Tibial nerve (tissue), 4 donors: Measurements from ENCODE around the gene CDKL4. TPM values are rescaled to one million over a fixed set of nuclear protein-coding genes. Genes with fewer than 3 reads are reported as not detected.

ENCODE experiments used
- DNase-seq, 2 donors: peaks; one replicate each; pipeline ENCODE4 v3.0.0-alpha.2; 2019; ENCODE audit warnings: low spot score in 2 of 2
- H3K27ac ChIP-seq, 4 donors: fragments of 200-600 bp; sonication (generic) in 3 of 4; one replicate each; pipeline ENCODE4 v1.5.1; 2017 to 2019; ENCODE audit warnings: mild to moderate bottlenecking in 1 of 4
- H3K27me3 ChIP-seq, 2 donors: fragments of 200-600 bp; sonication (generic) in 1 of 2; one replicate each; pipeline versions ENCODE4 v1.5.1 to v1.6.0; 2017 to 2019
- H3K36me3 ChIP-seq, 3 donors: fragments of 200-600 bp; sonication (generic); one replicate each; pipeline ENCODE4 v1.5.1; 2018 to 2019
- H3K4me1 ChIP-seq, 4 donors: fragments of 200-600 bp; sonication (generic) in 3 of 4; one replicate each; pipeline ENCODE4 v1.5.1; 2017 to 2019
- H3K4me3 ChIP-seq, 4 donors: fragments of 200-600 bp; sonication (generic) in 3 of 4; one replicate each; pipeline ENCODE4 v1.5.1; 2017 to 2019; ENCODE audit warnings: mild to moderate bottlenecking in 1 of 4, moderate library complexity in 1 of 4
- H3K9me3 ChIP-seq, 4 donors: fragments of 200-600 bp; sonication (generic) in 3 of 4; one replicate each; pipeline ENCODE4 v1.5.1; 2017 to 2019
- CTCF ChIP-seq, 5 experiments: fragments of 200-600 bp in 3 of 5; fragments of 450-650 bp in 2 of 5; sonication (generic) in 3 of 5; IDR thresholded peaks; one replicate each; pipeline ENCODE4 v1.5.1; 2016 to 2019; ENCODE audit warnings: antibody characterized with exemption in 5 of 5, mild to moderate bottlenecking in 3 of 5, moderate library complexity in 2 of 5
- EP300 ChIP-seq, 2 donors: sonication (generic); formaldehyde crosslinking; IDR thresholded peaks; one replicate each; pipeline ENCODE4 v1.6.1; 2017; ENCODE audit warnings: antibody characterized with exemption in 2 of 2, mild to moderate bottlenecking in 1 of 2
- POLR2A ChIP-seq, 2 donors: fragments of 450-650 bp; IDR thresholded peaks; one replicate each; pipeline ENCODE4 v1.6.1; 2017; ENCODE audit warnings: antibody characterized with exemption in 2 of 2, mild to moderate bottlenecking in 2 of 2, moderate library complexity in 2 of 2
- WGBS, 2 donors: methylation state at CpG; one replicate each; pipeline ENCODE4 v1.1.5; 2018; 5-methylcytosine and 5-hydroxymethylcytosine counted together
- total RNA-seq, 4 donors: library from RNA; depleted of rRNA; stranded (reverse); fragments of >200 nt; gene quantifications; one replicate each; pipeline ENCODE4 v1.1.0, GENCODE V29; 2016

CDKL4 gene
- total RNA-seq: under 1 TPM in 2 of 4 donors, not detected in 2; 0.22 to 0.42 TPM

GRCh38 chr2:39243469-39244123 lies at the start of gene CDKL4:
Gene CDKL4, minus strand, starts transcription at chr2:39243970.
- DNase-seq: no peak
- Histone ChIP-seq H3K4me3 (peak within 1 kb of the TSS in 3 of 4 donors; percentile 21 to 34 (median 33)), H3K36me3 (peaks cover 0 to 7% (median 0%) of the 10 kb centered on the region in 3 donors), H3K27ac (no peak within 1 kb of the TSS), H3K27me3 (peaks cover 0 to 2% of the 10 kb centered on the region in 2 donors), H3K9me3 (no peaks in the 10 kb centered on the region), H3K4me1 (no peaks in the 10 kb centered on the region)
- whole genome bisulfite sequencing, 2 donors: 61 to 62% methylated on average over 57 of the region's 58 CpGs
- no peak for TF ChIP-seq POLR2A (IDR thresholded peaks at IDR 0.05)
- no peak for TF ChIP-seq EP300 (IDR thresholded peaks at IDR 0.05)
- no peak for TF ChIP-seq CTCF (IDR thresholded peaks at IDR 0.05)

- no peak for TF ChIP-seq EP300 (IDR thresholded peaks at IDR 0.05)
- WGBS, 2 donors: 91 to 96% methylated on average over 6 of the region's 6 CpGs
- H3K4me1 ChIP-seq: no peaks in the 10 kb centered on the region
- no peak for DNase-seq
- peaks cover 3 to 66% (median 4%) of the 10 kb centered on the region in 3 donors for H3K36me3 ChIP-seq
- H3K4me3 ChIP-seq: no peak overlapping the region
- no peak overlapping the region for H3K27ac ChIP-seq
- H3K27me3 ChIP-seq: no peaks in the 10 kb centered on the region
- no peaks in the 10 kb centered on the region for H3K9me3 ChIP-seq
Observed at GRCh38 chr2:39290433-39290832, 46.7 kb upstream of the CDKL4 start.

GRCh38 chr2:39289609-39290008 lies 45.8 kb upstream of the CDKL4 start:
- Histone ChIP-seq H3K27ac (no peak overlapping the region), H3K27me3 (no peaks in the 10 kb centered on the region), H3K9me3 (no peaks in the 10 kb centered on the region), H3K36me3 (peaks cover 3 to 72% (median 4%) of the 10 kb centered on the region in 3 donors), H3K4me3 (no peak overlapping the region), H3K4me1 (no peaks in the 10 kb centered on the region)
- TF ChIP-seq EP300 (IDR thresholded peaks at IDR 0.05): no peak
- no peak for TF ChIP-seq CTCF (IDR thresholded peaks at IDR 0.05)
- TF ChIP-seq POLR2A (IDR thresholded peaks at IDR 0.05): no peak
- no peak for DNase-seq

- DNase-seq: no peak
- H3K36me3 ChIP-seq: peaks cover 3 to 67% (median 4%) of the 10 kb centered on the region in 3 donors
Observed at GRCh38 chr2:39283561-39283960, 39.8 kb upstream of the CDKL4 start.

GRCh38 chr2:39281391-39281790 lies 37.6 kb upstream of the CDKL4 start:
- H3K4me3 ChIP-seq: no peak overlapping the region
- no peak overlapping the region for H3K27ac ChIP-seq
- WGBS, 2 donors: 89 to 97% methylated on average over 3 of the region's 3 CpGs
- no peaks in the 10 kb centered on the region for H3K27me3 ChIP-seq
- H3K4me1 ChIP-seq: no peaks in the 10 kb centered on the region
- no peaks in the 10 kb centered on the region for H3K9me3 ChIP-seq
- peaks cover 0 to 64% (median 0%) of the 10 kb centered on the region in 3 donors for H3K36me3 ChIP-seq
- no peak for DNase-seq
- TF ChIP-seq POLR2A (IDR thresholded peaks at IDR 0.05): no peak
- no peak for TF ChIP-seq EP300 (IDR thresholded peaks at IDR 0.05)
- no peak for TF ChIP-seq CTCF (IDR thresholded peaks at IDR 0.05)

More at GRCh38 chr2:39283561-39283960, 39.8 kb upstream of the CDKL4 start:
- WGBS, 2 donors: 44 to 52% methylated on average over 1 of the region's 1 CpG
- H3K9me3 ChIP-seq: no peaks in the 10 kb centered on the region
- no peaks in the 10 kb centered on the region for H3K27me3 ChIP-seq
- no peak overlapping the region for H3K27ac ChIP-seq
- no peaks in the 10 kb centered on the region for H3K4me1 ChIP-seq
- TF ChIP-seq EP300 (IDR thresholded peaks at IDR 0.05): no peak
- no peak overlapping the region for H3K4me3 ChIP-seq

- 77 to 82% methylated on average over 1 of the region's 1 CpG for WGBS, 2 donors
- Histone ChIP-seq H3K27ac (no peak overlapping the region), H3K4me1 (no peaks in the 10 kb centered on the region), H3K27me3 (no peaks in the 10 kb centered on the region), H3K9me3 (no peaks in the 10 kb centered on the region), H3K36me3 (peaks cover 0 to 78% (median 0%) of the 10 kb centered on the region in 3 donors), H3K4me3 (no peak overlapping the region)
- no peak for TF ChIP-seq CTCF (IDR thresholded peaks at IDR 0.05)
- no peak for TF ChIP-seq EP300 (IDR thresholded peaks at IDR 0.05)
- TF ChIP-seq POLR2A (IDR thresholded peaks at IDR 0.05): no peak
- no peak for DNase-seq
Observed at GRCh38 chr2:39275016-39275415, 31.2 kb upstream of the CDKL4 start.
